GM12878 (cell line): ENCODE results near the gene LMAN1L. TPM values are rescaled to one million over a fixed set of nuclear protein-coding genes. Genes with fewer than 3 reads are reported as not detected.

Experiments used
- CREM ChIP-seq: IDR thresholded peaks from 2 replicates; pipeline ENCODE4 v1.6.1; 2014; ENCODE audit warnings: antibody characterized with exemption, low read depth
- ELK1 ChIP-seq: IDR thresholded peaks from 2 replicates; pipeline ENCODE4 v1.6.1; 2012; ENCODE audit warnings: low read depth, low read length, improper control_type of control experiment
- ESRRA ChIP-seq: IDR thresholded peaks from 2 replicates; pipeline ENCODE4 v1.6.1; 2012; ENCODE audit warnings: mild to moderate bottlenecking, low read length, improper control_type of control experiment
- FOS ChIP-seq: IDR thresholded peaks from 3 replicates; pipeline ENCODE4 v1.6.1; 2011; ENCODE audit warnings: borderline replicate concordance; ENCODE audit not compliant: insufficient read length; ENCODE audit errors: extremely low read depth
- HDAC2 ChIP-seq: fragments of 200-600 bp; sonication (generic); IDR thresholded peaks from 2 replicates; pipeline ENCODE4 v1.6.1; 2017
- MEF2B ChIP-seq: fragments of 450-650 bp; IDR thresholded peaks from 2 replicates; pipeline ENCODE4 v1.6.1; 2018; ENCODE audit warnings: mild to moderate bottlenecking, moderate library complexity; ENCODE audit not compliant: partially characterized antibody, poor library complexity, severe bottlenecking
- MLLT1 ChIP-seq: fragments of 450-650 bp; IDR thresholded peaks from 2 replicates; pipeline ENCODE4 v1.6.1; 2016; ENCODE audit warnings: mild to moderate bottlenecking
- MTA3 ChIP-seq: IDR thresholded peaks from 2 replicates; pipeline ENCODE4 v1.6.1; 2012; ENCODE audit warnings: low read length, inconsistent platforms, borderline replicate concordance
- POLR2A ChIP-seq: IDR thresholded peaks from 2 replicates; pipeline ENCODE4 v1.6.1; 2011; ENCODE audit warnings: low read depth, mild to moderate bottlenecking, low read length
- POLR2AphosphoS2 ChIP-seq: IDR thresholded peaks from 2 replicates; pipeline ENCODE4 v1.6.1; 2011; ENCODE audit warnings: low read depth, mild to moderate bottlenecking, low read length, improper control_type of control experiment, moderate library complexity
- RFX5 ChIP-seq: IDR thresholded peaks from 2 replicates; pipeline ENCODE4 v1.6.1; 2011; ENCODE audit warnings: low read depth, low read length, improper control_type of control experiment
- SMAD1 ChIP-seq: fragments of 450-650 bp; IDR thresholded peaks from 2 replicates; pipeline ENCODE4 v1.6.1; 2018; ENCODE audit warnings: mild to moderate bottlenecking, low read depth; ENCODE audit not compliant: partially characterized antibody
- SMC3 ChIP-seq: IDR thresholded peaks from 2 replicates; pipeline ENCODE4 v1.6.1; 2011; ENCODE audit warnings: low read length, improper control_type of control experiment, borderline replicate concordance
- SP1 ChIP-seq: IDR thresholded peaks from one replicate; pipeline ENCODE4 v1.6.1; 2011; ENCODE audit warnings: low read depth, low read length
- SREBF1 ChIP-seq: IDR thresholded peaks from 2 replicates; pipeline ENCODE4 v1.6.1; 2012; ENCODE audit warnings: mild to moderate bottlenecking, low read length
- TCF12 ChIP-seq: IDR thresholded peaks from 2 replicates; pipeline ENCODE4 v1.6.1; 2011; ENCODE audit warnings: low read depth, mild to moderate bottlenecking, low read length
- ZBTB40 ChIP-seq: fragments of 450-650 bp; IDR thresholded peaks from 2 replicates; pipeline ENCODE4 v1.6.1; 2016; ENCODE audit warnings: mild to moderate bottlenecking, moderate library complexity, borderline replicate concordance
- ZNF217 ChIP-seq: fragments of 450-650 bp; IDR thresholded peaks from 2 replicates; pipeline ENCODE4 v1.6.1; 2017; ENCODE audit warnings: antibody characterized with exemption, mild to moderate bottlenecking
- polyA plus RNA-seq, 11 experiments: library from polyadenylated mRNA; depleted of rRNA in 4 of 11; unstranded in 6 of 11; stranded (reverse) in 5 of 11; fragments of >200 nt; fragmentation: Nextera tagmentation in 4 of 11; fragmentation: Illumina TruSeq in 1 of 11; extraction: Ambion mirVana in 4 of 11; extraction: Trizol in 1 of 11; gene quantifications; 1 replicate in 1 of 11; 2 replicates in 10 of 11; pipeline versions ENCODE4 v1.2.1 to v1.2.3, GENCODE V29; 2011 to 2016; ENCODE audit warnings: inconsistent platforms in 2 of 11, missing spikeins in 2 of 11, low read depth in 1 of 11
- total RNA-seq, 4 experiments: library from RNA; depleted of rRNA in 3 of 4; stranded (reverse); fragments of >200 nt in 3 of 4; fragmentation: Illumina TruSeq in 1 of 4; extraction: Trizol in 1 of 4; gene quantifications; 2 replicates each; pipeline versions ENCODE4 v1.2.1 to v1.2.3, GENCODE V29; 2013 to 2021
- TF ChIP-seq, protein P1 (sequence below): fragments of 450-650 bp; formaldehyde crosslinking; IDR thresholded peaks from 2 replicates; pipeline ENCODE4 v1.4.0; 2020; ENCODE audit warnings: mild to moderate bottlenecking, moderate library complexity

Gene LMAN1L
- total and polyA plus RNA-seq, 10 of the 15 experiments (the other 5 are each of a cell fraction or from before 2014, with no cell fraction given) = not detected

GRCh38 chr15:74799856-74800558 lies 12.6 kb upstream of the LMAN1L start (continued):
- TF ChIP-seq ZBTB40 (no peak), SMC3 (peak; percentile 98), SREBF1 (0 out of 2 replicates have a peak, but pooled peaks have one; percentile 34), FOS (no peak), SP1 (peak; percentile 69), RFX5 (peak; percentile 37; the same call in 1 of the 2 replicates), MTA3 (no peak; the same call in 1 of the 2 replicates), HDAC2 (no peak), CREM (peak; percentile 90), MEF2B (peak; percentile 64), MLLT1 (peak; percentile 50; the same call in 1 of the 2 replicates), SMAD1 (no peak), TCF12 (peak; percentile 73), ELK1 (no peak), POLR2AphosphoS2 (peak; percentile 27; the same call in 1 of the 2 replicates), ZNF217 (no peak), POLR2A (peak; percentile 69), ESRRA (0 out of 2 replicates have a peak, but pooled peaks have one; percentile 62)
- TF ChIP-seq, protein P1, sequence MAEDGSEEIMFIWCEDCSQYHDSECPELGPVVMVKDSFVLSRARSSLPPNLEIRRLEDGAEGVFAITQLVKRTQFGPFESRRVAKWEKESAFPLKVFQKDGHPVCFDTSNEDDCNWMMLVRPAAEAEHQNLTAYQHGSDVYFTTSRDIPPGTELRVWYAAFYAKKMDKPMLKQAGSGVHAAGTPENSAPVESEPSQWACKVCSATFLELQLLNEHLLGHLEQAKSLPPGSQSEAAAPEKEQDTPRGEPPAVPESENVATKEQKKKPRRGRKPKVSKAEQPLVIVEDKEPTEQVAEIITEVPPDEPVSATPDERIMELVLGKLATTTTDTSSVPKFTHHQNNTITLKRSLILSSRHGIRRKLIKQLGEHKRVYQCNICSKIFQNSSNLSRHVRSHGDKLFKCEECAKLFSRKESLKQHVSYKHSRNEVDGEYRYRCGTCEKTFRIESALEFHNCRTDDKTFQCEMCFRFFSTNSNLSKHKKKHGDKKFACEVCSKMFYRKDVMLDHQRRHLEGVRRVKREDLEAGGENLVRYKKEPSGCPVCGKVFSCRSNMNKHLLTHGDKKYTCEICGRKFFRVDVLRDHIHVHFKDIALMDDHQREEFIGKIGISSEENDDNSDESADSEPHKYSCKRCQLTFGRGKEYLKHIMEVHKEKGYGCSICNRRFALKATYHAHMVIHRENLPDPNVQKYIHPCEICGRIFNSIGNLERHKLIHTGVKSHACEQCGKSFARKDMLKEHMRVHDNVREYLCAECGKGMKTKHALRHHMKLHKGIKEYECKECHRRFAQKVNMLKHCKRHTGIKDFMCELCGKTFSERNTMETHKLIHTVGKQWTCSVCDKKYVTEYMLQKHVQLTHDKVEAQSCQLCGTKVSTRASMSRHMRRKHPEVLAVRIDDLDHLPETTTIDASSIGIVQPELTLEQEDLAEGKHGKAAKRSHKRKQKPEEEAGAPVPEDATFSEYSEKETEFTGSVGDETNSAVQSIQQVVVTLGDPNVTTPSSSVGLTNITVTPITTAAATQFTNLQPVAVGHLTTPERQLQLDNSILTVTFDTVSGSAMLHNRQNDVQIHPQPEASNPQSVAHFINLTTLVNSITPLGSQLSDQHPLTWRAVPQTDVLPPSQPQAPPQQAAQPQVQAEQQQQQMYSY = no peak
